WTC11 (cell line): ENCODE results near the gene LRRC23. TPM values are rescaled to one million over a fixed set of nuclear protein-coding genes. Genes with fewer than 3 reads are reported as not detected.
A peak's percentile ranks its signal among the peaks of the same experiment; 100 is the strongest.

Source experiments
- ATF6 ChIP-seq: sonication (generic); formaldehyde crosslinking; IDR thresholded peaks from 2 replicates; pipeline ENCODE4 v1.8.1; 2023; ENCODE audit warnings: mild to moderate bottlenecking, missing genetic modification reagents
- CBFB ChIP-seq: sonication (generic); formaldehyde crosslinking; IDR thresholded peaks from 2 replicates; pipeline ENCODE4 v1.8.1; 2022; ENCODE audit warnings: mild to moderate bottlenecking, low read depth, missing genetic modification reagents
- CREM ChIP-seq: sonication (generic); formaldehyde crosslinking; IDR thresholded peaks from 2 replicates; pipeline ENCODE4 v1.8.1; 2022; ENCODE audit warnings: mild to moderate bottlenecking, missing genetic modification reagents, moderate library complexity
- E2F1 ChIP-seq: sonication (generic); formaldehyde crosslinking; IDR thresholded peaks from 2 replicates; pipeline ENCODE4 v1.8.0; 2022; ENCODE audit warnings: mild to moderate bottlenecking, missing genetic modification reagents
- ELF4 ChIP-seq: sonication (generic); formaldehyde crosslinking; IDR thresholded peaks from 2 replicates; pipeline ENCODE4 v1.8.1; 2022; ENCODE audit warnings: low read depth, mild to moderate bottlenecking, moderate library complexity, missing genetic modification reagents
- EMX1 ChIP-seq: fragments of 250-450 bp; sonication (Bioruptor Pico); IDR thresholded peaks from 2 replicates; pipeline ENCODE4 v1.8.0; 2021; ENCODE audit warnings: mild to moderate bottlenecking
- FOXP1 ChIP-seq: sonication (generic); formaldehyde crosslinking; IDR thresholded peaks from 2 replicates; pipeline ENCODE4 v1.8.0; 2022; ENCODE audit warnings: missing genetic modification reagents, mild to moderate bottlenecking, moderate library complexity, borderline replicate concordance
- FOXP4 ChIP-seq: sonication (generic); formaldehyde crosslinking; IDR thresholded peaks from 2 replicates; pipeline ENCODE4 v1.8.0; 2022; ENCODE audit warnings: mild to moderate bottlenecking, missing genetic modification reagents
- GTF2I ChIP-seq: fragments of 250-450 bp; sonication (Bioruptor Pico); conservative IDR thresholded peaks from 2 replicates; pipeline ENCODE4 v1.4.0; 2021; ENCODE audit warnings: mild to moderate bottlenecking
- IRF2 ChIP-seq: sonication (generic); formaldehyde crosslinking; IDR thresholded peaks from 2 replicates; pipeline ENCODE4 v1.8.0; 2022; ENCODE audit warnings: low read depth, missing genetic modification reagents, borderline replicate concordance
- MXD4 ChIP-seq: fragments of 250-450 bp; sonication (Bioruptor Pico); IDR thresholded peaks from 2 replicates; pipeline ENCODE4 v1.8.0; 2021; ENCODE audit warnings: mild to moderate bottlenecking, moderate library complexity, borderline replicate concordance
- NFATC4 ChIP-seq: fragments of 250-450 bp; sonication (Bioruptor Pico); IDR thresholded peaks from 2 replicates; pipeline ENCODE4 v1.9.0; 2021; ENCODE audit warnings: mild to moderate bottlenecking
- NFE2L1 ChIP-seq: sonication (generic); formaldehyde crosslinking; IDR thresholded peaks from 2 replicates; pipeline ENCODE4 v1.8.1; 2023; ENCODE audit warnings: missing genetic modification reagents
- NR1H2 ChIP-seq: sonication (generic); formaldehyde crosslinking; IDR thresholded peaks from 2 replicates; pipeline ENCODE4 v1.9.0; 2021; ENCODE audit warnings: mild to moderate bottlenecking, moderate library complexity, missing genetic modification reagents
- NR3C1 ChIP-seq: sonication (generic); formaldehyde crosslinking; conservative IDR thresholded peaks from 2 replicates; pipeline ENCODE4 v1.8.1; 2023; ENCODE audit warnings: low read depth, mild to moderate bottlenecking, missing genetic modification reagents
- OVOL2 ChIP-seq: fragments of 250-450 bp; sonication (Bioruptor Pico); IDR thresholded peaks from 2 replicates; pipeline ENCODE4 v1.9.0; 2021; ENCODE audit warnings: mild to moderate bottlenecking, borderline replicate concordance
- RORB ChIP-seq: fragments of 250-450 bp; sonication (Bioruptor Pico); IDR thresholded peaks from 2 replicates; pipeline ENCODE4 v1.9.0; 2021; ENCODE audit warnings: mild to moderate bottlenecking
- SOX15 ChIP-seq: fragments of 250-450 bp; sonication (Bioruptor Pico); IDR thresholded peaks from 2 replicates; pipeline ENCODE4 v1.9.0; 2021; ENCODE audit warnings: mild to moderate bottlenecking
- USF2 ChIP-seq: sonication (generic); formaldehyde crosslinking; IDR thresholded peaks from 2 replicates; pipeline ENCODE4 v1.8.1; 2023; ENCODE audit warnings: mild to moderate bottlenecking, missing genetic modification reagents, moderate library complexity
- ZBTB43 ChIP-seq: sonication (generic); formaldehyde crosslinking; IDR thresholded peaks from 2 replicates; pipeline ENCODE4 v1.8.1; 2023; ENCODE audit warnings: mild to moderate bottlenecking, missing genetic modification reagents
- ZMAT4 ChIP-seq: fragments of 250-450 bp; sonication (Bioruptor Pico); IDR thresholded peaks from 2 replicates; pipeline ENCODE4 v1.9.0; 2021; ENCODE audit warnings: mild to moderate bottlenecking
- ZNF219 ChIP-seq: sonication (generic); formaldehyde crosslinking; IDR thresholded peaks from 2 replicates; pipeline ENCODE4 v1.8.0; 2023; ENCODE audit warnings: missing genetic modification reagents, mild to moderate bottlenecking, borderline replicate concordance
- ZNF232 ChIP-seq: sonication (generic); formaldehyde crosslinking; IDR thresholded peaks from 2 replicates; pipeline ENCODE4 v1.8.0; 2022; ENCODE audit warnings: mild to moderate bottlenecking, missing genetic modification reagents
- ZNF425 ChIP-seq: fragments of 250-450 bp; sonication (Bioruptor Pico); conservative IDR thresholded peaks from 2 replicates; pipeline ENCODE4 v1.9.0; 2021; ENCODE audit warnings: mild to moderate bottlenecking
- ZNF512 ChIP-seq: sonication (generic); formaldehyde crosslinking; IDR thresholded peaks from 2 replicates; pipeline ENCODE4 v1.8.1; 2022; ENCODE audit warnings: missing genetic modification reagents, borderline replicate concordance
- total RNA-seq: library from RNA; stranded (reverse); gene quantifications from 3 replicates; pipeline ENCODE4 v1.2.3, GENCODE V29; 2021

The LRRC23 gene
- total RNA-seq, 1 experiment from 2014 or later = 3.1 TPM

- TF ChIP-seq NFE2L1 (peak; percentile 86; the same call in 1 of the 2 replicates), NR3C1 (CRISPR knock-in tag) (peak; percentile 83; the same call in 1 of the 2 replicates), ZNF425 (CRISPR knock-in tag) (0 out of 2 replicates have a peak, but pooled peaks have one; percentile 37), IRF2 (peak; percentile 62; the same call in 1 of the 2 replicates), ZNF232 (CRISPR knock-in tag) (peak; percentile 79), E2F1 (CRISPR knock-in tag) (peak; percentile 86), OVOL2 (no peak), ZNF219 (CRISPR knock-in tag) (peak; percentile 82), ZNF512 (0 out of 2 replicates have a peak, but pooled peaks have one; percentile 51), EMX1 (peak; percentile 66; the same call in 1 of the 2 replicates), RORB (no peak), MXD4 (CRISPR knock-in tag) (no peak), GTF2I (CRISPR knock-in tag) (no peak), CBFB (CRISPR knock-in tag) (peak; percentile 93), USF2 (CRISPR knock-in tag) (no peak; the same call in none of the 2 replicates), ZMAT4 (CRISPR knock-in tag) (peak; percentile 66; the same call in 1 of the 2 replicates), ZBTB43 (0 out of 2 replicates have a peak, but pooled peaks have one; percentile 35), FOXP4 (peak; percentile 90), ELF4 (0 out of 2 replicates have a peak, but pooled peaks have one; percentile 83), NR1H2 (CRISPR knock-in tag) (no peak), SOX15 (CRISPR knock-in tag) (no peak), ATF6 (no peak), NFATC4 (CRISPR knock-in tag) (peak; percentile 84; the same call in 1 of the 2 replicates), CREM (CRISPR knock-in tag) (peak; percentile 96), FOXP1 (CRISPR knock-in tag) (peak; percentile 97)
These were observed 33.1 kb downstream of the LRRC23 start (continued) for GRCh38 chr12:6937481-6938352.
